Measurements from ENCODE around the gene ARHGEF7.

DNA sequence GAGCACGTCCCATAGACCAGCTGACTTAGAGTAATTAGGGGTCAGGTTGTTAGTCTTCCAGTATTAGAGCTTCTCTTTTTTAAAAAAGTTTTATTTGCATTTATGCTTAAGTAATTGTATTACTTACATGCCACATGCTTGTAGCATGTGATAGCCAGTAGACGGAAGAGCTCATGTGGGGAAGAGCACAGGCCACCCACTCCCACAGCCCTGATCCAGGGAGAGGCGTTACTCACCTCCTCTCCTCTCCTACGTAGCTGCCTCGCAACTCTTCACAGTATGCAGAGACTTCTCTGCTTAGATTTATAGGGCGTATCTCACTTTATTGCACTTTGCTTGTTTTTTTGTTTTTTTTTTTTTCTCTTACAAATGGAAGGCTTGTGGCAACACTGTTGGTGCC is 110.1 kb downstream of the ARHGEF7 start:
- no peak for TF ChIP-seq GATA3 (IDR thresholded peaks at IDR 0.05; ENCODE audit: low read depth, low read length)
- no peak for TF ChIP-seq GATA2 (IDR thresholded peaks at IDR 0.05; ENCODE audit: low read depth, low read length)

Data from SH-SY5Y (cell line).